ENCODE data around the gene ELL2. TPM values are rescaled to one million over a fixed set of nuclear protein-coding genes. Genes with fewer than 3 reads are reported as not detected.

The ELL2 gene
- total and polyA plus RNA-seq, 4 donors, result 12.3 to 79.6 (median 49.0) TPM

DNA sequence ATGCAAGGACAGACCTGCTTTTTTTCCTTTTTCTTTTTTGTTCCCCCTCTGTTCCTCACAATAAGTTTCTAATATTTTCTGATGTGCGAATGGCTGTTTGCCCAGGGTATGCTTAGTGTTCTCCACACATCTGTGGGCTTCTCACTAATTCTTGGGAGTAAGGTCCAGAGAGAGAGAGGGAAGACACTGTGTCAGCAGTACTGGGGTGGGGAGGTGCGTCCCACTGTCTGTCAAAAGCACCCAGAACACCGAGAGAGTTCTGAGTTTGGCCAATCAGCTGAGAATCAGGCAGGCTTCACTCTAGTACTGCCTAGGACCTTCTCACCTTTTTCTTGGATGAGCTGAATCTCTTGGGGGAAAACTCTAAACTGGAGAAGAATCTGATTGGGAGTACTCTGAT, 61.8 kb downstream of the ELL2 start:
- TF ChIP-seq, protein P1, sequence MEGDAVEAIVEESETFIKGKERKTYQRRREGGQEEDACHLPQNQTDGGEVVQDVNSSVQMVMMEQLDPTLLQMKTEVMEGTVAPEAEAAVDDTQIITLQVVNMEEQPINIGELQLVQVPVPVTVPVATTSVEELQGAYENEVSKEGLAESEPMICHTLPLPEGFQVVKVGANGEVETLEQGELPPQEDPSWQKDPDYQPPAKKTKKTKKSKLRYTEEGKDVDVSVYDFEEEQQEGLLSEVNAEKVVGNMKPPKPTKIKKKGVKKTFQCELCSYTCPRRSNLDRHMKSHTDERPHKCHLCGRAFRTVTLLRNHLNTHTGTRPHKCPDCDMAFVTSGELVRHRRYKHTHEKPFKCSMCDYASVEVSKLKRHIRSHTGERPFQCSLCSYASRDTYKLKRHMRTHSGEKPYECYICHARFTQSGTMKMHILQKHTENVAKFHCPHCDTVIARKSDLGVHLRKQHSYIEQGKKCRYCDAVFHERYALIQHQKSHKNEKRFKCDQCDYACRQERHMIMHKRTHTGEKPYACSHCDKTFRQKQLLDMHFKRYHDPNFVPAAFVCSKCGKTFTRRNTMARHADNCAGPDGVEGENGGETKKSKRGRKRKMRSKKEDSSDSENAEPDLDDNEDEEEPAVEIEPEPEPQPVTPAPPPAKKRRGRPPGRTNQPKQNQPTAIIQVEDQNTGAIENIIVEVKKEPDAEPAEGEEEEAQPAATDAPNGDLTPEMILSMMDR (IDR thresholded peaks at IDR 0.05; ENCODE audit: control extremely low read depth, extremely low read depth), result no peak
- peaks cover 0 to 2% (median 0%) of the 10 kb centered on the region in 4 donors for H3K9me3 ChIP-seq (ENCODE audit: control insufficient read depth in 4 of 4, insufficient read depth in 3 of 4, low read length in 3 of 4)
- H3K4me3 ChIP-seq, result no peak overlapping the region
- 89% methylated on average over 3 of the region's 3 CpGs for WGBS, 2 donors
- no peaks in the 10 kb centered on the region for H3K27me3 ChIP-seq (ENCODE audit: control insufficient read depth in 3 of 3, insufficient read depth in 3 of 3, low read length in 2 of 3)
- no peak for DNase-seq
- peaks cover 5 to 39% (median 12%) of the 10 kb centered on the region in 4 donors for H3K36me3 ChIP-seq (ENCODE audit: control insufficient read depth in 4 of 4, insufficient read depth in 4 of 4, low read length in 4 of 4)
- no peak overlapping the region for H3K9ac ChIP-seq (ENCODE audit: insufficient read depth in 1 of 2, low read length in 2 of 2)
- H3K27ac ChIP-seq (ENCODE audit: low read depth in 1 of 2, low read length in 1 of 2), result no peak overlapping the region
- no peak for ATAC-seq (ENCODE audit: insufficient read depth, low FRiP score)
- peaks cover 0 to 10% (median 0%) of the 10 kb centered on the region in 5 donors for H3K4me1 ChIP-seq (ENCODE audit: control insufficient read depth in 5 of 5, insufficient read depth in 5 of 5, low read length in 5 of 5)

DNA sequence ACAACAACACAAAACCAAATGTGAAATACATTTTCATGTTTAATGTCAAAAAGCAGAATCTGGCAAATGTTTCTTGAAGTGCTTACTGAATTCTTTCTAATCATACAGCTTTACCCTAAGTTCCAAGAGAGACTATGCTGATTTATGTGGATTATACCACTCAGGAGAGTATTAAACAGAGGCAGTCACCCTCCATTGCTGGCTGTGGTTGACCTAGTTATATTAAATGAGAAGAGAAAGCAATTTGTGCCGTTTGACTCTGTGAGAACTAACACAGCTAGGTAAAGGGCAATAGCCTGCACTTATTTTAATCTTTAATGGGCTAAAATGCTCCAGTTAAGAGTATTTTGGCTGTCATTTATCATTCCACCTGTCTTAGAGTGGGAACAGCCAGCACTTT, 62.6 kb downstream of the ELL2 start:
- peaks cover 5 to 41% (median 13%) of the 10 kb centered on the region in 4 donors for H3K36me3 ChIP-seq (ENCODE audit: control insufficient read depth in 4 of 4, insufficient read depth in 4 of 4, low read length in 4 of 4)
- TF ChIP-seq, protein P1 (IDR thresholded peaks at IDR 0.05; ENCODE audit: control extremely low read depth, extremely low read depth), result no peak
- H3K4me1 ChIP-seq (ENCODE audit: control insufficient read depth in 5 of 5, insufficient read depth in 5 of 5, low read length in 5 of 5), result peaks cover 0 to 10% (median 0%) of the 10 kb centered on the region in 5 donors
- H3K9me3 ChIP-seq (ENCODE audit: control insufficient read depth in 4 of 4, insufficient read depth in 3 of 4, low read length in 3 of 4), result peaks cover 0 to 2% (median 0%) of the 10 kb centered on the region in 4 donors
- no peak overlapping the region for H3K9ac ChIP-seq (ENCODE audit: insufficient read depth in 1 of 2, low read length in 2 of 2)
- ATAC-seq (ENCODE audit: insufficient read depth, low FRiP score) (no peak), DNase-seq (no peak)
- 63 to 79% methylated on average over 1 of the region's 1 CpG for WGBS, 2 donors
- no peaks in the 10 kb centered on the region for H3K27me3 ChIP-seq (ENCODE audit: control insufficient read depth in 3 of 3, insufficient read depth in 3 of 3, low read length in 2 of 3)
- H3K4me3 ChIP-seq, result no peak overlapping the region
- no peak overlapping the region for H3K27ac ChIP-seq (ENCODE audit: low read depth in 1 of 2, low read length in 1 of 2)

DNA sequence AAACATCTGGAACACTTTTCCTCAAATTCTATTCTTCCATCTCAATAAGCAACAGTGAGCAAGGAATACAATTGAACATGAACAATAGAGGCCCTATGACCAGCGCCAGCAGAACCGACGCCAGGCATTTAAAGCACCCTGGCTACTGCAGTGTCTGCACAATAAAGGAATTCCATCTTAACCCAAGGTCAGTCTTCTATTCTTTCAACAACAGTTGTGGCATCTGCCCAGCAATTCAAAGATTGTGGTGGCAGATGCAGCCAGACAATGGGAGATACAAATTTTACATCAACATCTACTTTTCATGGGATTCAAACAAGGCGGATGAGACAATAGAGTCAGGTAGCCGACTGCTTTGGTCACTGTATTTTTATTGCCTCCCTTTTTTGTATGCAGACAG, 65.9 kb downstream of the ELL2 start:
- WGBS, 2 donors, result 85% methylated on average over 5 of the region's 5 CpGs
- Histone ChIP-seq H3K4me1 (ENCODE audit: control insufficient read depth in 5 of 5, insufficient read depth in 5 of 5, low read length in 5 of 5) (peaks cover 0 to 1% (median 0%) of the 10 kb centered on the region in 5 donors), H3K27me3 (ENCODE audit: control insufficient read depth in 3 of 3, insufficient read depth in 3 of 3, low read length in 2 of 3) (no peaks in the 10 kb centered on the region), H3K36me3 (ENCODE audit: control insufficient read depth in 4 of 4, insufficient read depth in 4 of 4, low read length in 4 of 4) (peaks cover 5 to 49% (median 13%) of the 10 kb centered on the region in 4 donors), H3K9me3 (ENCODE audit: control insufficient read depth in 4 of 4, insufficient read depth in 3 of 4, low read length in 3 of 4) (peaks cover 0 to 2% (median 0%) of the 10 kb centered on the region in 4 donors), H3K27ac (ENCODE audit: low read depth in 1 of 2, low read length in 1 of 2) (no peak overlapping the region), H3K4me3 (no peak overlapping the region), H3K9ac (ENCODE audit: insufficient read depth in 1 of 2, low read length in 2 of 2) (no peak overlapping the region)
- ATAC-seq (ENCODE audit: insufficient read depth, low FRiP score), result no peak
- no peak for DNase-seq
- TF ChIP-seq, protein P1 (IDR thresholded peaks at IDR 0.05; ENCODE audit: control extremely low read depth, extremely low read depth), result no peak

DNA sequence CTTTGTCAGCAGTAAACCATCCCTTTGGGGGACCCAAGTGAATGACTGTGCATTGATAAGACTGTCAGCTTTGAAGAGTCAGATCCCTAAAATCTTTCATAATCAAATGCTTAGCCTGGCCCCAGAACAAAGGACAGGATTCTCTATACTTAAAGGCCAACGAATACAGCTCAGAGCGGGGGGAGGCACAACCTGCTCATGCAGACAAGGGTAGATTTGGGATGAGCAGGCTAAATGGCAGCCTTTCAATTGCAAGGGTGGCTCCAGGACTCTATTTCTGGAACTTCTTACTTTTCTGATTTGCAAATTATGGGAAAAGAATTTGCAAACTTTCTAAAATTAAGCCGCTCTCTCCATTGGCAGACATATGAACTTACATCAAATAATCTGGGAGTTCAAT, 66.4 kb downstream of the ELL2 start:
- no peak for DNase-seq
- no peak overlapping the region for H3K27ac ChIP-seq (ENCODE audit: low read depth in 1 of 2, low read length in 1 of 2)
- H3K4me3 ChIP-seq, result no peak overlapping the region
- TF ChIP-seq, protein P1 (IDR thresholded peaks at IDR 0.05; ENCODE audit: control extremely low read depth, extremely low read depth), result no peak
- H3K9me3 ChIP-seq (ENCODE audit: control insufficient read depth in 4 of 4, insufficient read depth in 3 of 4, low read length in 3 of 4), result peaks cover 0 to 2% (median 0%) of the 10 kb centered on the region in 4 donors
- no peaks in the 10 kb centered on the region for H3K4me1 ChIP-seq (ENCODE audit: control insufficient read depth in 5 of 5, insufficient read depth in 5 of 5, low read length in 5 of 5)
- no peak overlapping the region for H3K9ac ChIP-seq (ENCODE audit: insufficient read depth in 1 of 2, low read length in 2 of 2)
- no peak for ATAC-seq (ENCODE audit: insufficient read depth, low FRiP score)
- H3K36me3 ChIP-seq (ENCODE audit: control insufficient read depth in 4 of 4, insufficient read depth in 4 of 4, low read length in 4 of 4), result peaks cover 5 to 49% (median 14%) of the 10 kb centered on the region in 4 donors
- H3K27me3 ChIP-seq (ENCODE audit: control insufficient read depth in 3 of 3, insufficient read depth in 3 of 3, low read length in 2 of 3), result no peaks in the 10 kb centered on the region
- 80 to 95% methylated on average over 3 of the region's 3 CpGs for WGBS, 2 donors
